RKO (cell line): ENCODE results near the gene LHFPL3.

Experiments
- DNase-seq: peaks from one replicate; pipeline ENCODE4 v3.0.0-alpha.2; 2016; ENCODE audit warnings: low spot score

Gene LHFPL3

GRCh38 chr7:104800307-104800706 lies 471.9 kb downstream of the LHFPL3 start:
- DNase-seq = no peak

GRCh38 chr7:104801022-104801421 lies 472.6 kb downstream of the LHFPL3 start:
- DNase-seq = no peak

- DNase-seq = no peak
These were observed 475.5 kb downstream of the LHFPL3 start for GRCh38 chr7:104803931-104804330.

DNA sequence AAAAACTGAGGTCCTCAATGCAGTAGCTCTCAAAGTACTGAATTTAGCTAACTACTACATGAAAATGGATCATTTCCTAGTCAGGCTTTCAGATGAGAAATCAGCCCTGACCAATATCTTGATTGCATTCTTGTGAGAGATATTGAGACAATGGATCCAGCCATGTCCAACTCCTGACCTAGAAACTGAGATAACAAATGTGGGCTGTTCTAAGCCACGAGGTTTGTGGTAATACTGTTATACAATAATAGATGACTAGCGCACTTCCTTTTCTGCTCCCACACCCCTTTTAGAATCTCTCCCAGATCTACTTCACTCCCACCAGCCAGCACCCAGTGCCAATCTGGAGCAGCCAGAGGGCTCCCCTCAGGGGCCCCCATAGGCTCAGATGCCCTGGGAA lies 476.3 kb downstream of the LHFPL3 start:
- no peak for DNase-seq

- no peak for DNase-seq
These were observed 477.3 kb downstream of the LHFPL3 start for GRCh38 chr7:104805449-104806317.

DNA sequence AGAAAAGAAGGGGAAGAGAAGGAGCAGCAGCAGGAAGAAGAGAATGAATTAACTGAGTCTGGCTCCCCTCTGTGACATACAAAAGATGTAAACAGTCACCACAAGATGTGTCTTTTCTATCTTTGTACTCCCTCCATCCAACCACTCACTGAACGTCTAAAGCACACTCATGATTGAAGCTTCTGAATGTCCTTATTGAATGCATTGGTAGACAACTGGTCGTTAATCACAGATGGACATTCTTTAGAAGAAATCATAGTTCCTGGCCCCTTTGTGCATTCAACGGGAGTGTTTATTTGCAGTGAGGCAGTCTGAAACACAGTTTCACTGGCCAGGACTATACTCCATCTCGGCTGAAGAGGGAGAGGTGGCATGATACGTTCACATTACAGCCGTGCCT lies 479.3 kb downstream of the LHFPL3 start:
- DNase-seq = no peak

- DNase-seq = no peak
These were observed 481.5 kb downstream of the LHFPL3 start for GRCh38 chr7:104809906-104810305.

GRCh38 chr7:104814126-104814525 lies 485.7 kb downstream of the LHFPL3 start:
- no peak for DNase-seq

GRCh38 chr7:104814671-104815400 lies 486.4 kb downstream of the LHFPL3 start:
- DNase-seq = no peak

GRCh38 chr7:104816537-104816936 lies 488.1 kb downstream of the LHFPL3 start:
- no peak for DNase-seq

GRCh38 chr7:104818961-104819880 lies 490.8 kb downstream of the LHFPL3 start:
- no peak for DNase-seq

GRCh38 chr7:104820836-104821535 lies 492.6 kb downstream of the LHFPL3 start:
- no peak for DNase-seq

GRCh38 chr7:104823177-104823576 lies 494.8 kb downstream of the LHFPL3 start:
- DNase-seq = no peak

GRCh38 chr7:104825099-104825498 lies 496.7 kb downstream of the LHFPL3 start:
- DNase-seq = no peak

- DNase-seq = no peak
These were observed 497.7 kb downstream of the LHFPL3 start for GRCh38 chr7:104826135-104826534.

- no peak for DNase-seq
These were observed 508.6 kb downstream of the LHFPL3 start for GRCh38 chr7:104836976-104837375.

DNA sequence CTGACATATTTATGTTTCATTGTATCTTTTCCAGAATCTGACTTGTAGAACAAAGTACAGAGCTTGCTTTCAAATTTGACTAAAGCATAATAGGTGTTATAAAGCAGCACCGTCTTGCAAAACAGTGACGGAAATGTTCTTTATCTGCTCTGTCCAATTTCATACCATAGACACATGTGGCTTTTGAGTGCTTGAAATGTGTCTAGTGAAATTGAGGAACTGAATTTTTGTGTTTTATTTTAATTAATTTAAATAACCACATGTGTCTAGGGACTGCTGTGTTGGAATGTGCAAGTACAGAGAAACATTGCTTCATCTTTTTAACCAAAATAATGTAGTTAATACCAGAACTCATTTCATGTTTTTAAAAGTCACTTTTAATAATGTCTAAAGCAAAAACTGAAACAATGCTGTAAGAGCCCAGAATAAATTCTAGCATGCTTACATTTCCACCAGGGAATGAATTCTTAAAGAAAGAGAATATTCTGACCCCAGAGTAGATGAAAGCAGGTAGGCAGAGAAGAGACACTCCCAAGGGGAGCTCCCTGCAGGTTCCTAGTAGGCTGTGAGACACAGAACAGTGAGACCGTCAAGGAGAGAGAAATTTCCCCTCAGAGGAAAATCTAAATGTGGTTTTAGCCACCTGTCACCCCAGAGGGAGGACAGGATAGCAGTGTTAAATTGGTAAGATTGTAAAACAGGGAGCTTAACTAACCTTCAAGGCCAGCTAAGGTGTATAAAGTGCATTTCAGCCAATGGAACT lies 510.3 kb downstream of the LHFPL3 start:
- DNase-seq = no peak

- DNase-seq = no peak
These were observed 511.4 kb downstream of the LHFPL3 start for GRCh38 chr7:104839842-104840241.

- no peak for DNase-seq
These were observed 513.4 kb downstream of the LHFPL3 start for GRCh38 chr7:104841798-104842197.

DNA sequence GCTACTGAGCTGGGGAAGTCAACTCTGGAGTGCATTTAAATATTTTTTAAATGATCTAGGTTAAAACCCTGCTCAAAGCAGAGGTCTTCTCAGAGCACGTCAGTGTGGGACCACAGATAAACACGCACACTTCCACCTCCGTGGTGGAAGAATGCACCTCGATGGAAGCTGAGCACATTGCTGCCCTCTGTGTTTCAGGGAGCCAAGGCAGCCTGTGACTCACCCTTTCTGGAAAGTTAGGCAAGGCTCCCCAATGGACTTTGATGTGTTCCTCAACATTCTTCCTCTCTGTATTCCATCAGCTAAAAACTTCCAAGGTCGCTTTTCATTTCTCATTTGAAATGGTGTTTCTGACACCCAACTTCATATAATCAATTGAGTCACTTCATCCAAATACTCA lies 514.8 kb downstream of the LHFPL3 start:
- peak; percentile 11 for DNase-seq

GRCh38 chr7:104845557-104845956 lies 517.2 kb downstream of the LHFPL3 start:
- DNase-seq = no peak
